NCI-H510A treated with DMSO at 0.1 percent for 48 hours (cell line): ENCODE results near the gene DHCR24.

Source experiments
- DNase-seq: peaks from one replicate; lab custom pipeline; 2025; lab: John Stamatoyannopoulos, UW

Gene DHCR24

GRCh38 chr1:54800041-54800898 lies 86.7 kb downstream of the DHCR24 start:
- DNase-seq: no peak
